ENCODE data around the gene PRAMEF17.
"Not testable (repeated sequence)": the region's sequence is repeated elsewhere in the genome, so short reads cannot be mapped to it uniquely, and the experiment has no call there.

- TF ChIP-seq POLR2A, CTCF, POLR2AphosphoS5, EP300 (IDR thresholded peaks at IDR 0.05): not testable (repeated sequence)
These were observed 42.4 kb upstream of the PRAMEF17 start, which contains the start of gene PRAMEF14 for GRCh38 chr1:13347034-13347433.

Data from upper lobe of left lung (tissue), 4 donors.